Peyer's patch (tissue), 4 donors: ENCODE results near the gene MCHR2.

ENCODE experiments used
- POLR2A ChIP-seq, 2 donors: fragments of 450-650 bp; IDR thresholded peaks; one replicate each; pipeline ENCODE4 v1.5.1; 2017; ENCODE audit warnings: antibody characterized with exemption in 2 of 2, mild to moderate bottlenecking in 2 of 2, moderate library complexity in 2 of 2
- TF ChIP-seq, protein P1 (sequence below), 6 experiments: fragments of 450-650 bp in 4 of 6; fragments of 200-600 bp in 2 of 6; sonication (generic) in 1 of 6; IDR thresholded peaks; one replicate each; pipeline ENCODE4 v1.5.1; 2017 to 2019; ENCODE audit warnings: antibody characterized with exemption in 6 of 6, mild to moderate bottlenecking in 3 of 6, moderate library complexity in 1 of 6

DNA sequence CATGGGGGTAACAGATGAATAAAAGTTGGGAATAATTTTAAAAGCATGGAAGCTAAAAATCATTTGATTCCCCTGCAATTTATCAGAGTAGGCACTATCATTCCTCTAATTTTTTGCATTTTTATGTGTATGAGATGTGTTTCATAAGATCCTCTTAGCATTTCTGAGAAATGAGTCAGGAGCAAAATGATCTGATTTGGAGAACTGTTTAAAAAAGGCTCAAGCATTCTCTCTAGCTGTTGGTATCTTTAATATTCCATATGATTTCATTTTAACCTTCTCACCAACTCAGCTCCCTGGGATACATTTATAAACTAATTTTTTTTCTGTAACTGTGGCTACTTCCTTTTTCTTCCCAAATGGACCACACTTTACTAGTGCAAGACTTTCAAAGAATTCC, 60.9 kb downstream of the MCHR2 start:
- TF ChIP-seq, protein P1, sequence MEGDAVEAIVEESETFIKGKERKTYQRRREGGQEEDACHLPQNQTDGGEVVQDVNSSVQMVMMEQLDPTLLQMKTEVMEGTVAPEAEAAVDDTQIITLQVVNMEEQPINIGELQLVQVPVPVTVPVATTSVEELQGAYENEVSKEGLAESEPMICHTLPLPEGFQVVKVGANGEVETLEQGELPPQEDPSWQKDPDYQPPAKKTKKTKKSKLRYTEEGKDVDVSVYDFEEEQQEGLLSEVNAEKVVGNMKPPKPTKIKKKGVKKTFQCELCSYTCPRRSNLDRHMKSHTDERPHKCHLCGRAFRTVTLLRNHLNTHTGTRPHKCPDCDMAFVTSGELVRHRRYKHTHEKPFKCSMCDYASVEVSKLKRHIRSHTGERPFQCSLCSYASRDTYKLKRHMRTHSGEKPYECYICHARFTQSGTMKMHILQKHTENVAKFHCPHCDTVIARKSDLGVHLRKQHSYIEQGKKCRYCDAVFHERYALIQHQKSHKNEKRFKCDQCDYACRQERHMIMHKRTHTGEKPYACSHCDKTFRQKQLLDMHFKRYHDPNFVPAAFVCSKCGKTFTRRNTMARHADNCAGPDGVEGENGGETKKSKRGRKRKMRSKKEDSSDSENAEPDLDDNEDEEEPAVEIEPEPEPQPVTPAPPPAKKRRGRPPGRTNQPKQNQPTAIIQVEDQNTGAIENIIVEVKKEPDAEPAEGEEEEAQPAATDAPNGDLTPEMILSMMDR (IDR thresholded peaks at IDR 0.05) = no peak
- TF ChIP-seq POLR2A (IDR thresholded peaks at IDR 0.05) = no peak
